ENCODE data around the gene DIAPH2.
"Not testable (repeated sequence)": the region's sequence is repeated elsewhere in the genome, so short reads cannot be mapped to it uniquely, and the experiment has no call there.

The DIAPH2 gene

DNA sequence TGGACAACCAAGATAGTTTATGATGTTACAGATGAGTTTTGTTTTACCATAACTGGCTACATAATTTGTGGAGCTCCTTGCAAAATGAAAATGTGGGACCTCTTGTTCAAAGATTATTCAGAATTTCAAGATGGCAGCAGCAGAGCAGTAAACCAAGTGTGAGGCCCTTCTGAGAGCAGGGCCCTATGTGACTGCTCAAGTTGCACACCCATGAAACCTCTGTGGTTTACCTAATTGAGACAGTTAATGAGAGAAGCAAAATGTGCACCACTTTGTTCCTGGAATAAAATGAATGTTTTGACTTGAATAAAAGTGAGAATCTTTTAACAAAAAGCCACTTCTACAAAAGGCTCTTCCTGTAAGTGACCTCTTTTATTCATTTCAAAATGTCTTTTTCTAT, 718.3 kb downstream of the DIAPH2 start:
- H3K9me3 ChIP-seq (ENCODE audit: insufficient read depth, low read depth, low read length) = no peaks in the 10 kb centered on the region
- no peaks in the 10 kb centered on the region for H3K4me1 ChIP-seq (ENCODE audit: insufficient read depth, low read length, poor library complexity, severe bottlenecking)
- H3K36me3 ChIP-seq (ENCODE audit: insufficient read depth, low read length) = no peaks in the 10 kb centered on the region
- H3K9ac ChIP-seq (ENCODE audit: low read depth, low read length, poor library complexity, severe bottlenecking) = no peak overlapping the region
- H3F3A ChIP-seq (ENCODE audit: low read depth) = no peaks in the 10 kb centered on the region
- H3K79me2 ChIP-seq (ENCODE audit: insufficient read depth, low read length) = no peaks in the 10 kb centered on the region
- no peaks in the 10 kb centered on the region for H3K27me3 ChIP-seq (ENCODE audit: insufficient read depth, low read length, poor library complexity, severe bottlenecking)
- H3K9me2 ChIP-seq (replicated peaks; ENCODE audit: low read depth, low read length) = no peaks in the 10 kb centered on the region
- no peak overlapping the region for H3K4me3 ChIP-seq (ENCODE audit: low read length, poor library complexity, severe bottlenecking)
- TF ChIP-seq, protein P1, sequence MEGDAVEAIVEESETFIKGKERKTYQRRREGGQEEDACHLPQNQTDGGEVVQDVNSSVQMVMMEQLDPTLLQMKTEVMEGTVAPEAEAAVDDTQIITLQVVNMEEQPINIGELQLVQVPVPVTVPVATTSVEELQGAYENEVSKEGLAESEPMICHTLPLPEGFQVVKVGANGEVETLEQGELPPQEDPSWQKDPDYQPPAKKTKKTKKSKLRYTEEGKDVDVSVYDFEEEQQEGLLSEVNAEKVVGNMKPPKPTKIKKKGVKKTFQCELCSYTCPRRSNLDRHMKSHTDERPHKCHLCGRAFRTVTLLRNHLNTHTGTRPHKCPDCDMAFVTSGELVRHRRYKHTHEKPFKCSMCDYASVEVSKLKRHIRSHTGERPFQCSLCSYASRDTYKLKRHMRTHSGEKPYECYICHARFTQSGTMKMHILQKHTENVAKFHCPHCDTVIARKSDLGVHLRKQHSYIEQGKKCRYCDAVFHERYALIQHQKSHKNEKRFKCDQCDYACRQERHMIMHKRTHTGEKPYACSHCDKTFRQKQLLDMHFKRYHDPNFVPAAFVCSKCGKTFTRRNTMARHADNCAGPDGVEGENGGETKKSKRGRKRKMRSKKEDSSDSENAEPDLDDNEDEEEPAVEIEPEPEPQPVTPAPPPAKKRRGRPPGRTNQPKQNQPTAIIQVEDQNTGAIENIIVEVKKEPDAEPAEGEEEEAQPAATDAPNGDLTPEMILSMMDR (conservative IDR thresholded peaks at IDR 0.05; ENCODE audit: low read length) = no peak
- TF ChIP-seq EZH2phosphoT487 (IDR thresholded peaks at IDR 0.05; ENCODE audit: borderline replicate concordance) = no peak
- no peak overlapping the region for H3K4me2 ChIP-seq (ENCODE audit: low read depth, low read length, poor library complexity, severe bottlenecking)
- H4K20me1 ChIP-seq (ENCODE audit: insufficient read depth, low read length, poor library complexity, severe bottlenecking) = no peaks in the 10 kb centered on the region
- no peak overlapping the region for H2AFZ ChIP-seq (ENCODE audit: low read length)

DNA sequence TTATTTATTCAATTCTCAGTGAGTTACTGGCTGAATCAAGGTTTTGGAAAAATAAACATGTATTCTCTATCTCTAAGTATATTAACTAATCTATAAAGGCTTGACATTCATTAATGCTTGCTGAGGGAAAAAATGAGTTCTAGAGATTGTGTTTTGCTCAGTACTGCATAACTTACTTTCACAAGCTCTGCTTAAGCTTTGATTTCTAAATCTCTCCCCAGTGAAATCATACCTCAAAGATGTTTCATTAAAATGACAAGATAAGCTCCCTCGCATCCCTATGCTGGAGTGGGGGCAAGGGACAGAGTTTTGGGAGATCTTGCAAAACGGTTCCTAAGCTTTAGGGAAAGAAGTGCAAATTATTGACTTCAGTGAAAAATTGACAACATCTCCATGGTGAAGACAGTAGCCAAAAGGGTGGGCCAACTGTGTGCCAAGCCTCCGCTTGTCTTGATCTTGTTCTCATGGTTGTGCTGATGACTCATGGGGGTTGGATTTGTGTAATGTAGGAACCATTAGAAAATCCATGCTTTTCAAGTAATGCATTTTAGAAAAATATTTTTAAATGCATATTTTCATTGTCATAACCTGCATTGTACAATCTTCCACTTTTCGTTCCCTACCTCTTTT, 720.5 kb downstream of the DIAPH2 start:
- Histone ChIP-seq H3K4me3 (ENCODE audit: low read length, poor library complexity, severe bottlenecking) (no peak overlapping the region), H3K36me3 (ENCODE audit: insufficient read depth, low read length) (no peaks in the 10 kb centered on the region), H3K9me2 (replicated peaks; ENCODE audit: low read depth, low read length) (no peaks in the 10 kb centered on the region), H3F3A (ENCODE audit: low read depth) (no peaks in the 10 kb centered on the region), H3K9me3 (ENCODE audit: insufficient read depth, low read depth, low read length) (no peaks in the 10 kb centered on the region), H3K4me2 (ENCODE audit: low read depth, low read length, poor library complexity, severe bottlenecking) (no peak overlapping the region), H3K27me3 (ENCODE audit: insufficient read depth, low read length, poor library complexity, severe bottlenecking) (no peaks in the 10 kb centered on the region), H3K4me1 (ENCODE audit: insufficient read depth, low read length, poor library complexity, severe bottlenecking) (no peaks in the 10 kb centered on the region), H2AFZ (ENCODE audit: low read length) (no peak overlapping the region), H3K9ac (ENCODE audit: low read depth, low read length, poor library complexity, severe bottlenecking) (no peak overlapping the region), H3K79me2 (ENCODE audit: insufficient read depth, low read length) (no peaks in the 10 kb centered on the region), H4K20me1 (ENCODE audit: insufficient read depth, low read length, poor library complexity, severe bottlenecking) (no peaks in the 10 kb centered on the region)
- no peak for TF ChIP-seq EZH2phosphoT487 (IDR thresholded peaks at IDR 0.05; ENCODE audit: borderline replicate concordance)
- TF ChIP-seq, protein P1 (conservative IDR thresholded peaks at IDR 0.05; ENCODE audit: low read length) = no peak

DNA sequence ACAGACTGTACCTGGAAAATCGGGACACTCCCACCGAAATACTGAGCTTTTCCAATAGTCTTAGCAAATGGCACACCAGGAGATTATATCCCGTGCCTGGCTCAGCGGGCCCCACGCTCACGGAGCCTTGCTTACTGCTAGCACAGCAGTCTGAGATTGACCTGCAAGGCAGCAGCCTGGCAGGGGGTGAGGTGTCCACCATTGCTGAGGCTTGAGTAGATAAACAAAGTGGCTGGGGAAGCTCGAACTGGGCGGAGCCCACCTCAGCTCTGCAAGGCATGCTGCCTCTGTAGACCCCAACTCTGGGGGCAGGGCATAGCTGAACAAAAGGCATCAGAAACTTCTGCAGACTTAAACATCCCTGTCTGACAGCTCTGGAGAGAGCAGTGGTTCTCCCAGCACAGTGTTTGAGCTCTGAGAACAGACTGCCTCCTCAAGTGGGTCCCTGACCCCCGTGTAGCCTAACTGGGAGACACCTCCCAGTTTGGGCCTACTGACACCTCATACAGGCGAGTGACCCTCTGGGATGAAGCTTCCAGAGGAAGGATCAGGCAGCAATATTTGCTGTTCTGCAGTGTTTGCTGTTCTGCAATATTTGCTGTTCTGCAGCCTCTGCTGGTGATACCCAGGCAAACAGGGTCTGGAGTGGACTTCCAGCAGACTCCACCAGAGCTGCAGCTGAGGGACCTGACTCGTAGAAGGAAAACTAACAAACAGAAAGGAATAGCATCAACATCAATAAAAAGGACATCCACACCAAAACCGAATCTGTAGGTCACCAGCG, 725.2 kb downstream of the DIAPH2 start:
- not testable (repeated sequence) for H2AFZ ChIP-seq (ENCODE audit: low read length); H3F3A ChIP-seq (ENCODE audit: low read depth); H3K9me3 ChIP-seq (ENCODE audit: insufficient read depth, low read depth, low read length); H3K9ac ChIP-seq (ENCODE audit: low read depth, low read length, poor library complexity, severe bottlenecking); H3K4me2 ChIP-seq (ENCODE audit: low read depth, low read length, poor library complexity, severe bottlenecking); H3K9me2 ChIP-seq (replicated peaks; ENCODE audit: low read depth, low read length); H4K20me1 ChIP-seq (ENCODE audit: insufficient read depth, low read length, poor library complexity, severe bottlenecking); H3K36me3 ChIP-seq (ENCODE audit: insufficient read depth, low read length); H3K4me3 ChIP-seq (ENCODE audit: low read length, poor library complexity, severe bottlenecking); H3K4me1 ChIP-seq (ENCODE audit: insufficient read depth, low read length, poor library complexity, severe bottlenecking); H3K79me2 ChIP-seq (ENCODE audit: insufficient read depth, low read length); H3K27me3 ChIP-seq (ENCODE audit: insufficient read depth, low read length, poor library complexity, severe bottlenecking)
